ENCODE data around the gene PVR.

- TF ChIP-seq CTCF (IDR thresholded peaks at IDR 0.05; ENCODE audit: borderline replicate concordance, extremely low read depth, low read length, poor library complexity, severe bottlenecking) (no peak), EZH2 (IDR thresholded peaks at IDR 0.05; ENCODE audit: borderline replicate concordance, low read depth, low read length, severe bottlenecking) (no peak)
These were observed 14.5 kb downstream of the PVR start for GRCh38 chr19:44658069-44658733.

Data from DND-41 (cell line).